T-helper 1 cell treated with Interleukin-12 subunit alpha and Interleukin-12 subunit beta and Interleukin-4 antibody, amounts not matched to agents 30 μg/mL and 1 μg/mL, for 36 hours (primary cell): ENCODE data around the gene PACRG.

Source experiments
- H3K27ac Mint-ChIP-seq: one replicate; pipeline ENCODE4 v1.8.0; 2021; ENCODE audit warnings: mild to moderate bottlenecking, mixed read lengths
- H3K27me3 Mint-ChIP-seq: one replicate; pipeline ENCODE4 v1.8.0; 2021; ENCODE audit warnings: low read depth, mixed read lengths
- H3K36me3 Mint-ChIP-seq: one replicate; pipeline ENCODE4 v1.8.0; 2021; ENCODE audit warnings: low read depth, mixed read lengths
- H3K4me1 Mint-ChIP-seq: one replicate; pipeline ENCODE4 v1.8.0; 2021; ENCODE audit warnings: low read depth, mixed read lengths
- H3K4me3 Mint-ChIP-seq: one replicate; pipeline ENCODE4 v1.8.0; 2021; ENCODE audit warnings: mild to moderate bottlenecking, moderate library complexity, mixed read lengths
- H3K9me3 Mint-ChIP-seq: one replicate; pipeline ENCODE4 v1.8.0; 2021; ENCODE audit warnings: mixed read lengths

PACRG gene

DNA sequence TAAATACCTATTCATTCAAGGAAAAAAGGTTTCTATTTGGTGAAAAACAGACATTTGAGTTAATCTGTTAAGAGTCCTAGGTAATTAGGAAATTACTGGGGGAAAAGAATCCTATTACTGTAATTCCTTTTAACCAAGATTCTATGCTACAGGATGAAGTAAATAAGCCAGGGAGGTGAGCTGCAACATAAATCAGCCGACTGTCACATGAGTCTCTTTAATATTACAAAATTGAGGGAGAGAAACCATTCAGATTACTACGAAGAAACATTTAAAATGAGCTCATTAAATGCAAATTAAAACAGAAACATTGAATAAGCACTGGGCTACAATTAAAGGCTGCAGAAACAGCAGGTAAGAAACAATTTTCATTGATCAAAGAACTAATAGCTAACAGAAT lies 5.5 kb upstream of the PACRG start:
- Mint-ChIP-seq H3K4me1 (peaks cover 4% of the 10 kb centered on the region), H3K36me3 (no peaks in the 10 kb centered on the region), H3K27ac (no peak overlapping the region), H3K27me3 (no peaks in the 10 kb centered on the region), H3K4me3 (no peak overlapping the region), H3K9me3 (peaks cover 6% of the 10 kb centered on the region)

DNA sequence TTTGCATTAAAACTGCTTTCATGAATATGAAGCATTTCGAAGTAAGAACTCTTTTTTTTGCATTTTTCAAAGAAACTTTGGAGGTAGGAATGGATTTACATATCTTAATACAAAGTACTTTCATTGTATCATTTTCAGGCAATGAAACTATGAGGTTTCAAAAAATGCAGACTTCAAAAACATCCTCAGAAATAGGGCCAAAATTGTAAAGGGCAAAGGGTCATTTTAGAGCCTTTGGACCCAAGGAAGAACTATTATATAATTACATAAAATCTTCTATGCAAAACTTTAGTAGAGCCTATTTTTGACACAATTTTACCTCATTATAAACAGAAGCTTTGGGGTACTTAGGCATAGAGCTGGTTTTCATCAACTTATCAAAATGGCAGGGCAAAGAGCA lies 5.1 kb upstream of the PACRG start:
- Mint-ChIP-seq H3K36me3 (no peaks in the 10 kb centered on the region), H3K27me3 (no peaks in the 10 kb centered on the region), H3K4me1 (peaks cover 4% of the 10 kb centered on the region), H3K27ac (no peak overlapping the region), H3K4me3 (no peak overlapping the region), H3K9me3 (peaks cover 6% of the 10 kb centered on the region)

- peaks cover 8% of the 10 kb centered on the region for H3K4me1 Mint-ChIP-seq
- H3K4me3 Mint-ChIP-seq = peak overlapping the region; percentile 93
- H3K9me3 Mint-ChIP-seq = no peaks in the 10 kb centered on the region
- H3K36me3 Mint-ChIP-seq = no peaks in the 10 kb centered on the region
- H3K27ac Mint-ChIP-seq = peak overlapping the region; percentile 87
- H3K27me3 Mint-ChIP-seq = peaks cover 5% of the 10 kb centered on the region
These were observed 840 bp upstream of the PACRG start for GRCh38 chr6:162726947-162727321.

- H3K27me3 Mint-ChIP-seq = peaks cover 5% of the 10 kb centered on the region
- H3K36me3 Mint-ChIP-seq = no peaks in the 10 kb centered on the region
- peak overlapping the region; percentile 79 for H3K27ac Mint-ChIP-seq
- H3K9me3 Mint-ChIP-seq = no peaks in the 10 kb centered on the region
- peak overlapping the region; percentile 69 for H3K4me3 Mint-ChIP-seq
- peaks cover 8% of the 10 kb centered on the region for H3K4me1 Mint-ChIP-seq
These were observed 423 bp downstream of the PACRG start for GRCh38 chr6:162728197-162728596.

GRCh38 chr6:162728706-162729105 lies 932 bp downstream of the PACRG start:
- peaks cover 12% of the 10 kb centered on the region for H3K4me1 Mint-ChIP-seq
- H3K27ac Mint-ChIP-seq = peak overlapping the region; percentile 36
- no peaks in the 10 kb centered on the region for H3K9me3 Mint-ChIP-seq
- H3K27me3 Mint-ChIP-seq = peaks cover 5% of the 10 kb centered on the region
- H3K4me3 Mint-ChIP-seq = peak overlapping the region; percentile 69
- H3K36me3 Mint-ChIP-seq = no peaks in the 10 kb centered on the region

DNA sequence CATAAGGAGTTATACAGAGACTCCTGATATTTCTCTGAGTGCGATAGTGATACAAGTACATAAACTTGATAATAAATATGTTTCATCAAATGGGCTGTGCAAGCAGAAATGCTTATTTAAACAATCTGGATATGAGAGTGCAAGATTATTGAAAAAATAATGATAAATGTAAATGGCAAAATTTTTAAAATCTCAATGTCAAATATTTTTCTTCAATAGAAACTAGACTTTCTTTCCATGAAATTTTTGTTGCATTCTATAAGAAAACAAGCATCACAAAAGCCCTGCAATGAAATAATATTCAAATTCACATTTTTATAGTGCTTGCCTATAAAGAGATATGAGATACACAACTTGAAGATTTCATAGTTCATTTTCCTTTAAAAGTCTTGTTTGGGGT lies 2.7 kb downstream of the PACRG start:
- Mint-ChIP-seq H3K36me3 (no peaks in the 10 kb centered on the region), H3K27ac (no peak overlapping the region), H3K4me1 (peaks cover 13% of the 10 kb centered on the region), H3K9me3 (no peaks in the 10 kb centered on the region), H3K27me3 (peaks cover 5% of the 10 kb centered on the region), H3K4me3 (no peak overlapping the region)

- Mint-ChIP-seq H3K9me3 (no peaks in the 10 kb centered on the region), H3K36me3 (no peaks in the 10 kb centered on the region), H3K4me3 (no peak overlapping the region), H3K27me3 (peaks cover 2% of the 10 kb centered on the region), H3K4me1 (peaks cover 5% of the 10 kb centered on the region), H3K27ac (no peak overlapping the region)
These were observed 5.7 kb downstream of the PACRG start for GRCh38 chr6:162733489-162733888.

- H3K4me1 Mint-ChIP-seq = peaks cover 5% of the 10 kb centered on the region
- no peaks in the 10 kb centered on the region for H3K9me3 Mint-ChIP-seq
- no peak overlapping the region for H3K4me3 Mint-ChIP-seq
- H3K36me3 Mint-ChIP-seq = no peaks in the 10 kb centered on the region
- H3K27ac Mint-ChIP-seq = no peak overlapping the region
- no peaks in the 10 kb centered on the region for H3K27me3 Mint-ChIP-seq
These were observed 9.2 kb downstream of the PACRG start for GRCh38 chr6:162736961-162737360.

DNA sequence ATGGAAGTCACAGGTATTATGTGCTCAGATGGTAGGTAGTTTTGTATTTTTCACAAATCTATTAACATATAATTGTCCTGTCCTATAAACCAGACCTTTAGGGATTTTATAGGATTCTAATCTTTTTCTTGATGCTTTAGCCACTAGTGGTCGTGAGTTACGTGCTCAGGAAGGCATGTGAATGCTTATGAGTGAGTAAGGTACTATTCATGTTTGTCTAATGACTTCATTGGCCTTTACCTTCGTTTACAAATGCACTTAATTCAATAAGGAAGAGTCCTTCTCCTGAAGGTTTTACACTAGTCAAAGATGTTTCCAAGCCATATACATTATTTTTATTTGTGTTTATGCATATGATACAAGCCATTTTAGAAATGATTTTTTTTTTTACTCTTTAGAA lies 23.0 kb downstream of the PACRG start:
- H3K27me3 Mint-ChIP-seq = no peaks in the 10 kb centered on the region
- no peaks in the 10 kb centered on the region for H3K4me1 Mint-ChIP-seq
- no peaks in the 10 kb centered on the region for H3K36me3 Mint-ChIP-seq
- no peak overlapping the region for H3K4me3 Mint-ChIP-seq
- H3K27ac Mint-ChIP-seq = no peak overlapping the region
- H3K9me3 Mint-ChIP-seq = no peaks in the 10 kb centered on the region

DNA sequence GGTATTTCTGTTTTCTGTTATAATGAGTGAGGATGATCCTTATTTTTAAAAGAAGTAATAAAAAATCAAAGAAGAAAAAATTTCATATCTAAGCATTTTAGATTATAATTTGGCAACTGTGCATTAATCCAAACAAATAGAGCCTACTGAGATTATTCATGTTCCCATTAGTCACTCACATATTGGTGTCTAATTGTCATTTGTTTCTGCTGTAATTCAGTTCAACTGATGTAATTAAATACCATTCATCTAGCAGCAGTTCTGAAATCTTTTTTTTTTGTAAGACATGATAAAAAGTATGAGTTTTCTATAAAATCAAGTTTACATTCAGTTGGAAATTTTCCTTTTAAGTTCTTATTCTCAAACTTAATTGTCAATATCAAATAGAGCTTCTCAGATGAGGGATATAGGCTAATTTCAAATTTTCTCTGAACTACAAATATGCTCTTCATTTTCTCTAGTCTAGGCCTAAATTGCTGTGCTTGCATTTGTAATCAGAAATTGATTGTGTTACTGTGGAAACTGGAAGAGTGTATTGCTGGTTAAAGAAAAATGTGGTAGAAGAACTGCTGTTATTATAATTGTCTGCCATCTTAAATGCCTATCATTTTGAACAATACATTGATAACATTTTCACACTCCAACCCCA lies 23.6 kb downstream of the PACRG start:
- Mint-ChIP-seq H3K4me1 (no peaks in the 10 kb centered on the region), H3K27ac (no peak overlapping the region), H3K4me3 (no peak overlapping the region), H3K36me3 (no peaks in the 10 kb centered on the region), H3K9me3 (no peaks in the 10 kb centered on the region), H3K27me3 (no peaks in the 10 kb centered on the region)

DNA sequence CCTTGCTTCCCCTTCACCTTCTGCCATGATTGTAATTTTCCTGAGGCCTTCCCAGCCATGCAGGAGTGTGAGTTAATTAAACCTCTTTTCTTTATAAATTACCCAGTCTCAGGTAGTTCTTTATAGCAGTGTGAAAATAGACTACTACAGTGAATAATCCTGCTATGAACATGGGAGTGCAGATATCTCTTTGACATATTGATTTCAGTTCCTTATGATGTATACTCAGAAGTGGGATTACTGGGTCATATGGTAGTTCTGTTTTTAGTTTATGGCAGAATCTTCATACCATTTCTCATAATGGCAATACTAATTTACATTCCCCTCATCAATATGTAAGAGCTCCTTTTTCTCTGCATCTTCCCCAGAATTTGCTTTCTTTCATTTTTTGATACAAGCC lies 26.0 kb downstream of the PACRG start:
- Mint-ChIP-seq H3K36me3 (no peaks in the 10 kb centered on the region), H3K27ac (no peak overlapping the region), H3K9me3 (no peaks in the 10 kb centered on the region), H3K4me3 (no peak overlapping the region), H3K27me3 (no peaks in the 10 kb centered on the region), H3K4me1 (no peaks in the 10 kb centered on the region)

GRCh38 chr6:162770136-162770535 lies 42.4 kb downstream of the PACRG start:
- H3K4me1 Mint-ChIP-seq = no peaks in the 10 kb centered on the region
- peaks cover 3% of the 10 kb centered on the region for H3K9me3 Mint-ChIP-seq
- no peak overlapping the region for H3K4me3 Mint-ChIP-seq
- H3K27me3 Mint-ChIP-seq = no peaks in the 10 kb centered on the region
- H3K27ac Mint-ChIP-seq = no peak overlapping the region
- no peaks in the 10 kb centered on the region for H3K36me3 Mint-ChIP-seq

- H3K27me3 Mint-ChIP-seq = no peaks in the 10 kb centered on the region
- H3K4me3 Mint-ChIP-seq = no peak overlapping the region
- no peaks in the 10 kb centered on the region for H3K36me3 Mint-ChIP-seq
- peaks cover 3% of the 10 kb centered on the region for H3K9me3 Mint-ChIP-seq
- no peaks in the 10 kb centered on the region for H3K4me1 Mint-ChIP-seq
- no peak overlapping the region for H3K27ac Mint-ChIP-seq
These were observed 43.2 kb downstream of the PACRG start for GRCh38 chr6:162770955-162771354.

DNA sequence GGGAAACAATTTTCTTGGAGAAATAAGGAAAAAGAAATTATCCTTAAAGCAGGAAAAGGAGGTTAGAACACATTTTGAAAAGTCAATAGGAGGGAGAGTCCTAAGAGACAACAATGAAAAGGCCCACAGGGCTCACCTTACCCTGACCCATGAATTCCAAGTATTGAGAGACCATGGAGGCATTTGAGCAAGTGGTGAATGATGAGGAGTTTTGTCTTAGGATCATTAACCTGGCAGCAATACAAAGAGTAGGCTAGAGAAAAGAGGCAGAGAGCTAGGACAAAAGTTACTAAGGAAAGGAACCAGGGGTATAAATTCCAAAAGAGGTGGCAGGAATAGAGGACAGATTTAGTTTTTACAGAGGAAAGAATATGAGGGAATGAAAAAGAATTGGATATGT lies 44.7 kb downstream of the PACRG start:
- no peak overlapping the region for H3K27ac Mint-ChIP-seq
- H3K9me3 Mint-ChIP-seq = peaks cover 3% of the 10 kb centered on the region
- H3K4me1 Mint-ChIP-seq = no peaks in the 10 kb centered on the region
- no peaks in the 10 kb centered on the region for H3K27me3 Mint-ChIP-seq
- H3K36me3 Mint-ChIP-seq = no peaks in the 10 kb centered on the region
- no peak overlapping the region for H3K4me3 Mint-ChIP-seq

GRCh38 chr6:162773996-162774395 lies 46.2 kb downstream of the PACRG start:
- Mint-ChIP-seq H3K4me1 (no peaks in the 10 kb centered on the region), H3K9me3 (peaks cover under 1% of the 10 kb centered on the region), H3K27ac (no peak overlapping the region), H3K27me3 (no peaks in the 10 kb centered on the region), H3K4me3 (no peak overlapping the region), H3K36me3 (no peaks in the 10 kb centered on the region)

- Mint-ChIP-seq H3K4me3 (no peak overlapping the region), H3K27me3 (no peaks in the 10 kb centered on the region), H3K27ac (no peak overlapping the region), H3K4me1 (no peaks in the 10 kb centered on the region), H3K36me3 (no peaks in the 10 kb centered on the region), H3K9me3 (peaks cover 7% of the 10 kb centered on the region)
These were observed 49.3 kb downstream of the PACRG start for GRCh38 chr6:162777091-162777490.
